Neutrophil (primary cell): ENCODE data around the gene MYO1E.

Experiments
- H3K27ac ChIP-seq: fragments of 200-600 bp; sonication (generic); 2 replicates; pipeline ENCODE4 v1.5.1; 2016; ENCODE audit warnings: mild to moderate bottlenecking, moderate library complexity
- H3K27me3 ChIP-seq: fragments of 200-600 bp; sonication (generic); 2 replicates; pipeline ENCODE4 v1.6.0; 2016; ENCODE audit warnings: mild to moderate bottlenecking
- H3K36me3 ChIP-seq: fragments of 200-600 bp; sonication (generic); 2 replicates; pipeline ENCODE4 v1.5.1; 2017
- H3K4me1 ChIP-seq, 2 experiments: fragments of 200-600 bp in 1 of 2; sonication (generic) in 1 of 2; 1 replicate in 1 of 2; 2 replicates in 1 of 2; pipeline versions ENCODE4 v1.5.1 to v1.6.1; 2013 to 2016; ENCODE audit warnings: low read depth in 1 of 2, low read length in 1 of 2, mild to moderate bottlenecking in 1 of 2, moderate library complexity in 1 of 2; ENCODE audit not compliant: control insufficient read depth in 1 of 2, insufficient read depth in 1 of 2
- H3K4me3 ChIP-seq, 2 experiments: fragments of 200-600 bp in 1 of 2; sonication (generic) in 1 of 2; 1 replicate in 1 of 2; 2 replicates in 1 of 2; pipeline ENCODE4 v1.5.1; 2013 to 2016; ENCODE audit warnings: low read depth in 1 of 2, low read length in 1 of 2, mild to moderate bottlenecking in 1 of 2, moderate library complexity in 1 of 2
- H3K9me3 ChIP-seq: fragments of 200-600 bp; sonication (generic); 2 replicates; pipeline ENCODE4 v1.5.1; 2016
- TF ChIP-seq, protein P1 (sequence below): fragments of 200-600 bp; sonication (generic); IDR thresholded peaks from 2 replicates; pipeline ENCODE4 v1.5.1; 2016; ENCODE audit warnings: antibody characterized with exemption

The MYO1E gene

DNA sequence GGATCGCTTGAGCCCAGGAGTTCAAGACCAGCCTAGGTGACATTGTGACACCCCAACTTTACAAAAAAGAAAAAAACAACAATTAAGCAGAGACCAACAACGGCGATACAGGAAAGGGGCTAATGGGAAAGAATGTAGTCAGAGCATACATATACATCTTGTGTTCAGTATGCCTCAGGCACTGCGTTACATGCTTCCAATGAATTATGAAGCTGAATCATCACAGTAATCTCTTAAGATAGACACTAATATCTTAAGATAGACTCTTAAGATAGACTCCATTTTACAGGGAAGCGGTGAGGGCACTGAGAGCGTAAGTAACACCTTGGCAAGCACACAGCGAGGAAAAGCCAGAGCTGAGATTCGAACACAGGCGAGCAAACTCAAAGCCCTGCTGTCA is 172.1 kb downstream of the MYO1E start:
- TF ChIP-seq, protein P1, sequence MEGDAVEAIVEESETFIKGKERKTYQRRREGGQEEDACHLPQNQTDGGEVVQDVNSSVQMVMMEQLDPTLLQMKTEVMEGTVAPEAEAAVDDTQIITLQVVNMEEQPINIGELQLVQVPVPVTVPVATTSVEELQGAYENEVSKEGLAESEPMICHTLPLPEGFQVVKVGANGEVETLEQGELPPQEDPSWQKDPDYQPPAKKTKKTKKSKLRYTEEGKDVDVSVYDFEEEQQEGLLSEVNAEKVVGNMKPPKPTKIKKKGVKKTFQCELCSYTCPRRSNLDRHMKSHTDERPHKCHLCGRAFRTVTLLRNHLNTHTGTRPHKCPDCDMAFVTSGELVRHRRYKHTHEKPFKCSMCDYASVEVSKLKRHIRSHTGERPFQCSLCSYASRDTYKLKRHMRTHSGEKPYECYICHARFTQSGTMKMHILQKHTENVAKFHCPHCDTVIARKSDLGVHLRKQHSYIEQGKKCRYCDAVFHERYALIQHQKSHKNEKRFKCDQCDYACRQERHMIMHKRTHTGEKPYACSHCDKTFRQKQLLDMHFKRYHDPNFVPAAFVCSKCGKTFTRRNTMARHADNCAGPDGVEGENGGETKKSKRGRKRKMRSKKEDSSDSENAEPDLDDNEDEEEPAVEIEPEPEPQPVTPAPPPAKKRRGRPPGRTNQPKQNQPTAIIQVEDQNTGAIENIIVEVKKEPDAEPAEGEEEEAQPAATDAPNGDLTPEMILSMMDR = no peak
- H3K9me3 ChIP-seq = no peaks in the 10 kb centered on the region
- H3K4me1 ChIP-seq = no peaks in the 10 kb centered on the region
- no peaks in the 10 kb centered on the region for H3K27me3 ChIP-seq
- no peak overlapping the region for H3K4me3 ChIP-seq
- no peaks in the 10 kb centered on the region for H3K36me3 ChIP-seq
- H3K27ac ChIP-seq = no peak overlapping the region

GRCh38 chr15:59199626-59200465 is 172.8 kb downstream of the MYO1E start:
- no peak overlapping the region for H3K27ac ChIP-seq
- no peak overlapping the region for H3K4me3 ChIP-seq
- H3K27me3 ChIP-seq = no peaks in the 10 kb centered on the region
- H3K36me3 ChIP-seq = no peaks in the 10 kb centered on the region
- TF ChIP-seq, protein P1 = no peak
- H3K9me3 ChIP-seq = no peaks in the 10 kb centered on the region
- no peaks in the 10 kb centered on the region for H3K4me1 ChIP-seq

DNA sequence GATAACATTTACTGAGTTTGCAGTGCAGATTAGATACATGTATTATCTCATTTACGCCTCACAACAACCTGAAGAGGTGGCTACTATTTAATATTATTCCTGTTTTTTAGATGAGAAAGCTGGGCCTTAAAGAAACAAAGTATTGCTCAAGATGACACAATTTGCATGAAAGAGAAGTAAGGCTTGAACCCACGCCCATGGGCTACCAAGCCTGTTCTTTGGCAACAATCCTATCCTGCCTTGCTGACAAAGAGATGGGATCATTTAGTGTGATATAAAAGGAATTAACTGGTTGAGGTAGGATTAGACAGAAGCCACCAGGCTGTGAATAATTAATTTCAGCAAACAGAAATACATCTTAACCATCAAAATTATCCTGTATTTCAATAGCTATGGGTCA is 175.2 kb downstream of the MYO1E start:
- Histone ChIP-seq H3K36me3 (no peaks in the 10 kb centered on the region), H3K27ac (no peak overlapping the region), H3K27me3 (no peaks in the 10 kb centered on the region), H3K4me3 (no peak overlapping the region), H3K4me1 (no peaks in the 10 kb centered on the region), H3K9me3 (no peaks in the 10 kb centered on the region)
- TF ChIP-seq, protein P1 = no peak

DNA sequence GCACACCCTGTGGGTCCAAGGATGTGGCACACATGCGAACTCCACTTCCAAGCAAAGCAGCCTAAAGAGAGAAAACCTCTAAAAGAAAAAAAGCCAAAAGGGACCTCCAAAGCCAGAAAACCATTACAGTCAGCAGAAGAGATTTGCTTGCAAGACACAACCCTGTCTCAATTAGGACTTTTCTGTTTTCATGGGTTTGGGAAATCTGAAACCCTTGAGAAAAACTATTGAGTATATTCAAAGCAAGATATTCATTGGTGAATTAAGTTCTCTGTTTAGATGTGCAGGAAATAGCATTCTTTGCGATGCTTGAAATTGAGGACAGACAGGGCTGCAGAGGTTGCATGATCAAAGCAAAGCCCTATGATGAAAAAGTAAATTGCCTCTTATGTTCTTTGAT is 176.3 kb downstream of the MYO1E start:
- Histone ChIP-seq H3K9me3 (no peaks in the 10 kb centered on the region), H3K4me1 (no peaks in the 10 kb centered on the region), H3K36me3 (no peaks in the 10 kb centered on the region), H3K4me3 (no peak overlapping the region), H3K27ac (no peak overlapping the region), H3K27me3 (no peaks in the 10 kb centered on the region)
- TF ChIP-seq, protein P1 = no peak

DNA sequence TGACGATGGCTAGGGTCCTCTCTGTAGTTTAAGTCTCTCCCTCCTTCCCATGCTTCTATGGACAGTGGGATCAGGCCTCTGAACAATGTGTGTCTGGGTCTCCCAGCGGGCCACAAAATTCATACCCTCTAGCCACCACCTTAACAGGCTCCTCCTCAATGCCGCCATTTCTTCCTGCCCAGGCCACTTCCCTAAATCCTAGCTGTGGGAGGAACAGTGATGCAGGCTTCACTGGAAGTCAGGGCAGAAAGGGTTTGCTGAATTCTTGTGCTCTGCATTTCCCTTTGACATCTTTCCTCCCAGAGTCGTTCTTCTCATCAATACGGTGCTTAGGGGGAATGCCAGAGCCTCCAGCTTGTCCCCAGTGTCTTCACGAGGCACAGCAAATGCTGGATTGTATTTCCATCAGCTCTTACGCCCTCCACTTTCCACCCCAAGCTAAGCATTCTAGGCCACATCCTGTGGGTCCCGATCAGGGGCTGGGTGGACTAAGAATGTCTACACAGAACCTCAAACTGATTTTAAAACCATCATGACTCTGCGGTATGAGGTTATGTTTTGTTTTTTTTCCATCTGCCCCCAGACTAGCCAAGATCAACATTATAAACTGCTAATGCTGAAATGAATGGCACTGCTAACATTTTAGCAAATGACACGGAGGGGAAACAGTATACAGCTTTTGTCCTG is 177.9 kb downstream of the MYO1E start:
- H3K27me3 ChIP-seq = no peaks in the 10 kb centered on the region
- TF ChIP-seq, protein P1 = no peak
- H3K27ac ChIP-seq = no peak overlapping the region
- H3K4me3 ChIP-seq = no peak overlapping the region
- H3K36me3 ChIP-seq = no peaks in the 10 kb centered on the region
- no peaks in the 10 kb centered on the region for H3K9me3 ChIP-seq
- H3K4me1 ChIP-seq = no peaks in the 10 kb centered on the region
